Sigmoid colon (tissue), 4 donors: Measurements from ENCODE around the gene FBXO30.

Experiments used
- CTCF ChIP-seq, 4 experiments: fragments of 450-650 bp in 3 of 4; fragments of 200-600 bp in 1 of 4; IDR thresholded peaks; one replicate each; pipeline ENCODE4 v1.5.1; 2016 to 2019; ENCODE audit warnings: antibody characterized with exemption in 4 of 4, mild to moderate bottlenecking in 3 of 4, moderate library complexity in 2 of 4
- POLR2AphosphoS5 ChIP-seq, 4 donors: sonication (generic); formaldehyde crosslinking; IDR thresholded peaks; one replicate each; pipeline ENCODE4 v1.6.1; 2017; ENCODE audit warnings: antibody characterized with exemption in 4 of 4

GRCh38 chr6:145745861-145746260, 68.7 kb downstream of the FBXO30 start:
- TF ChIP-seq CTCF (IDR thresholded peaks at IDR 0.05): no peak
- no peak for TF ChIP-seq POLR2AphosphoS5 (IDR thresholded peaks at IDR 0.05)
